CD14-positive monocyte (primary cell): ENCODE data around the gene TARM1. TPM values are rescaled to one million over a fixed set of nuclear protein-coding genes. Genes with fewer than 3 reads are reported as not detected.

Experiments
- DNase-seq, 3 donors: peaks; one replicate each; pipeline ENCODE4 v3.0.0-alpha.2; 2011 to 2022
- H2AFZ ChIP-seq: 2 replicates; pipeline ENCODE4 v1.6.0; 2012; ENCODE audit warnings: mild to moderate bottlenecking, low read depth, low read length, inconsistent platforms; ENCODE audit not compliant: insufficient read depth, poor library complexity, severe bottlenecking
- H3K27ac ChIP-seq, 2 donors: 1 replicate in 1 of 2; 2 replicates in 1 of 2; pipeline ENCODE4 v1.5.1; 2012 to 2013; ENCODE audit warnings: low read length in 2 of 2, control low read depth in 1 of 2, inconsistent platforms in 1 of 2, low read depth in 1 of 2, mild to moderate bottlenecking in 1 of 2
- H3K27me3 ChIP-seq, 2 donors: one replicate each; pipeline versions ENCODE4 v1.6.0 to v1.6.1; 2011 to 2013; ENCODE audit warnings: low read length in 2 of 2; ENCODE audit not compliant: control insufficient read depth in 2 of 2, insufficient read depth in 2 of 2
- H3K36me3 ChIP-seq, 2 donors: replicated peaks in 1 of 2; 1 replicate in 1 of 2; 2 replicates in 1 of 2; pipeline versions ENCODE4 v1.5.1 to v1.6.1; 2012 to 2013; ENCODE audit warnings: low read length in 2 of 2, control low read depth in 1 of 2, inconsistent platforms in 1 of 2, mild to moderate bottlenecking in 1 of 2; ENCODE audit not compliant: insufficient read depth in 2 of 2, control insufficient read depth in 1 of 2
- H3K4me1 ChIP-seq, 2 donors: 1 replicate in 1 of 2; 2 replicates in 1 of 2; pipeline versions ENCODE4 v1.5.1 to v1.6.1; 2012 to 2013; ENCODE audit warnings: low read length in 2 of 2, control low read depth in 1 of 2, inconsistent platforms in 1 of 2, mild to moderate bottlenecking in 1 of 2, moderate library complexity in 1 of 2; ENCODE audit not compliant: insufficient read depth in 2 of 2, control insufficient read depth in 1 of 2
- H3K4me2 ChIP-seq: replicated peaks from 2 replicates; pipeline ENCODE3; 2012; ENCODE audit warnings: low read length, moderate library complexity, mild to moderate bottlenecking; ENCODE audit not compliant: poor library complexity, severe bottlenecking; ENCODE audit errors: extremely low read depth
- H3K4me3 ChIP-seq, 3 experiments: fragments of 200-600 bp in 1 of 3; sonication (generic) in 1 of 3; replicated peaks in 1 of 3; 1 replicate in 2 of 3; 2 replicates in 1 of 3; pipeline ENCODE4 v1.5.1; 2011 to 2013; ENCODE audit warnings: low read length in 3 of 3, mild to moderate bottlenecking in 3 of 3, control low read depth in 2 of 3, low read depth in 2 of 3, inconsistent platforms in 1 of 3, moderate library complexity in 1 of 3
- H3K79me2 ChIP-seq: 2 replicates; pipeline ENCODE4 v1.6.0; 2012; ENCODE audit warnings: mild to moderate bottlenecking, control low read depth, inconsistent platforms, low read length, moderate library complexity; ENCODE audit not compliant: insufficient read depth
- H3K9ac ChIP-seq: 2 replicates; pipeline ENCODE4 v1.6.0; 2017; ENCODE audit warnings: low read length, mild to moderate bottlenecking; ENCODE audit not compliant: insufficient read depth, poor library complexity, severe bottlenecking
- H3K9me3 ChIP-seq, 2 donors: replicated peaks in 1 of 2; 1 replicate in 1 of 2; 2 replicates in 1 of 2; pipeline versions ENCODE4 v1.5.1 to v1.6.1; 2012 to 2013; ENCODE audit warnings: low read length in 2 of 2, control low read depth in 1 of 2; ENCODE audit not compliant: control insufficient read depth in 1 of 2, insufficient read depth in 1 of 2
- H4K20me1 ChIP-seq: 2 replicates; pipeline ENCODE4 v1.6.0; 2012; ENCODE audit warnings: mild to moderate bottlenecking, low read length, control low read depth, moderate library complexity; ENCODE audit not compliant: insufficient read depth
- H3K27ac Mint-ChIP-seq, 7 donors: one replicate each; pipeline ENCODE4 v1.8.0; 2020; ENCODE audit warnings: mild to moderate bottlenecking in 7 of 7, mixed read lengths in 7 of 7, moderate library complexity in 6 of 7, inconsistent platforms in 2 of 7
- H3K27me3 Mint-ChIP-seq, 3 donors: one replicate each; pipeline ENCODE4 v1.8.0; 2021 to 2022; ENCODE audit warnings: low read depth in 3 of 3, mild to moderate bottlenecking in 3 of 3, mixed read lengths in 3 of 3, moderate library complexity in 3 of 3, inconsistent platforms in 1 of 3
- H3K36me3 Mint-ChIP-seq, 2 donors: one replicate each; pipeline ENCODE4 v1.8.0; 2020; ENCODE audit warnings: mixed read lengths in 2 of 2, inconsistent platforms in 1 of 2, mild to moderate bottlenecking in 1 of 2
- H3K4me1 Mint-ChIP-seq: one replicate; pipeline ENCODE4 v1.8.0; 2020; ENCODE audit warnings: mild to moderate bottlenecking, mixed read lengths
- H3K4me3 Mint-ChIP-seq, 2 donors: one replicate each; pipeline ENCODE4 v1.8.0; 2020; ENCODE audit warnings: mild to moderate bottlenecking in 2 of 2, mixed read lengths in 2 of 2, moderate library complexity in 1 of 2
- H3K9me3 Mint-ChIP-seq, 7 donors: one replicate each; pipeline ENCODE4 v1.8.0; 2020 to 2022; ENCODE audit warnings: mixed read lengths in 7 of 7, mild to moderate bottlenecking in 6 of 7, moderate library complexity in 6 of 7, inconsistent platforms in 2 of 7
- CTCF ChIP-seq: fragments of 200-600 bp; IDR thresholded peaks from one replicate; pipeline ENCODE4 v1.8.0; 2022; ENCODE audit warnings: antibody characterized with exemption, mild to moderate bottlenecking
- WGBS: methylation state at CpG from one replicate; pipeline ENCODE4 v1.1.5; 2013; ENCODE audit warnings: missing lambda C conversion rate; ENCODE audit not compliant: insufficient coverage; 5-methylcytosine and 5-hydroxymethylcytosine counted together
- intact Hi-C, 2 donors: fragments of 100-400 bp; cut with micrococcal nuclease; formaldehyde crosslinking; loops; one replicate each; pipeline versions ENCODE4 v1.15.0 to v1.15.1; 2023
- polyA plus RNA-seq, 3 donors: library from polyadenylated mRNA; depleted of rRNA in 1 of 3; unstranded in 2 of 3; stranded (reverse) in 1 of 3; fragments of 300-500 nt in 2 of 3; fragments of >200 nt in 1 of 3; fragmentation: Illumina TruSeq in 2 of 3; gene quantifications; 1 replicate in 2 of 3; 2 replicates in 1 of 3; pipeline ENCODE4 v1.2.3, GENCODE V29; 2012 to 2021

Gene TARM1
- polyA plus RNA-seq, 3 donors = 0.89 to 1.2 TPM; not detected in 1

GRCh38 chr19:54106716-54107115 lies 25.6 kb upstream of the TARM1 start:
- Mint-ChIP-seq H3K9me3 (peaks cover 0 to 2% (median 0%) of the 10 kb centered on the region in 7 donors), H3K36me3 (peaks cover 57 to 68% of the 10 kb centered on the region in 2 donors), H3K27ac (no peak overlapping the region), H3K4me3 (no peak overlapping the region), H3K27me3 (no peaks in the 10 kb centered on the region), H3K4me1 (peaks cover 12% of the 10 kb centered on the region)
- no peaks in the 10 kb centered on the region for H3K27me3 ChIP-seq
- peaks cover 16 to 19% of the 10 kb centered on the region in 2 donors for H3K4me1 ChIP-seq
- no peak overlapping the region for H3K27ac ChIP-seq
- TF ChIP-seq CTCF = no peak
- intact Hi-C loops = no loop called here
- 94% methylated on average over 8 of the region's 15 CpGs for WGBS
- H3K9ac ChIP-seq = no peak overlapping the region
- H2AFZ ChIP-seq = no peak overlapping the region
- no peaks in the 10 kb centered on the region for H3K9me3 ChIP-seq
- H3K4me3 ChIP-seq = no peak overlapping the region
- H3K36me3 ChIP-seq = peaks cover 54 to 60% of the 10 kb centered on the region in 2 donors
- no peak overlapping the region for H3K4me2 ChIP-seq
- peaks cover 41% of the 10 kb centered on the region for H4K20me1 ChIP-seq
- peaks cover 65% of the 10 kb centered on the region for H3K79me2 ChIP-seq
- no peak for DNase-seq

DNA sequence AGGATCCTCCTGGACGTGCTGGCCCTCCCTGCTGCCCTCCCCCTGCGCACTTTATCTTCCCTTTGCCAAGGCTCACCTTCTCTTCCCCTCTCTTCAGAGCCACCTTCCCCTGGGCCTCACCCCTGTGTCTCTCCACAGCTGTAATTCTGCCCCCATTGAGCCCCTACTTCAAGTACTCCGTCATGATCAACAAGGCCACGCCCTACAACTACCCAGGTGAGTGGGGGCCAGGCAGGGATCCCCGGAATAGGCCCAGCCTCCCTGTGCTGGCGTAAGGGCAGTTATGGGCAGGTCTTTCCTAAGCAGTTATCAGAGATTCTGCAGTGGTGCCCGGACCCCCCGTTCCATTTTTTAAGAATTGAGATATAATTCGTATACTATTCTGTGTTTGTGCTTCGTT lies 24.6 kb upstream of the TARM1 start:
- Histone ChIP-seq H3K9ac (no peak overlapping the region), H3K4me2 (no peak overlapping the region), H4K20me1 (peaks cover 38% of the 10 kb centered on the region), H3K27ac (no peak overlapping the region), H3K36me3 (peaks cover 50 to 55% of the 10 kb centered on the region in 2 donors), H3K4me3 (no peak overlapping the region), H3K9me3 (no peaks in the 10 kb centered on the region), H3K4me1 (peaks cover 25 to 28% of the 10 kb centered on the region in 2 donors), H3K79me2 (peaks cover 71% of the 10 kb centered on the region), H2AFZ (no peak overlapping the region), H3K27me3 (no peaks in the 10 kb centered on the region)
- DNase-seq = no peak
- no peaks in the 10 kb centered on the region for H3K27me3 Mint-ChIP-seq
- peaks cover 0 to 2% (median 0%) of the 10 kb centered on the region in 7 donors for H3K9me3 Mint-ChIP-seq
- intact Hi-C loops = no loop called here
- no peak overlapping the region for H3K4me3 Mint-ChIP-seq
- no peak for TF ChIP-seq CTCF
- peaks cover 54 to 60% of the 10 kb centered on the region in 2 donors for H3K36me3 Mint-ChIP-seq
- peaks cover 20% of the 10 kb centered on the region for H3K4me1 Mint-ChIP-seq
- peak overlapping the region in 2 of 7 donors; percentile 7 to 19 for H3K27ac Mint-ChIP-seq
- WGBS = 91% methylated on average over 7 of the region's 10 CpGs
